Subcutaneous adipose tissue (tissue), 4 donors: ENCODE measurements around the gene IL10. TPM values are rescaled to one million over a fixed set of nuclear protein-coding genes. Genes with fewer than 3 reads are reported as not detected.

ENCODE experiments used
- total RNA-seq, 4 donors: library from RNA; depleted of rRNA; stranded (reverse); fragments of >200 nt; gene quantifications; one replicate each; pipeline ENCODE4 v1.1.0, GENCODE V29; 2016
- TF ChIP-seq, protein P1 (sequence below): fragments of 450-650 bp; IDR thresholded peaks from one replicate; pipeline ENCODE4 v1.5.1; 2016; ENCODE audit warnings: low read depth, mild to moderate bottlenecking, control low read depth, antibody characterized with exemption, moderate library complexity

IL10 gene
- total RNA-seq, 4 donors from 2014 or later, result 8.3 to 18.5 (median 12.1) TPM

DNA sequence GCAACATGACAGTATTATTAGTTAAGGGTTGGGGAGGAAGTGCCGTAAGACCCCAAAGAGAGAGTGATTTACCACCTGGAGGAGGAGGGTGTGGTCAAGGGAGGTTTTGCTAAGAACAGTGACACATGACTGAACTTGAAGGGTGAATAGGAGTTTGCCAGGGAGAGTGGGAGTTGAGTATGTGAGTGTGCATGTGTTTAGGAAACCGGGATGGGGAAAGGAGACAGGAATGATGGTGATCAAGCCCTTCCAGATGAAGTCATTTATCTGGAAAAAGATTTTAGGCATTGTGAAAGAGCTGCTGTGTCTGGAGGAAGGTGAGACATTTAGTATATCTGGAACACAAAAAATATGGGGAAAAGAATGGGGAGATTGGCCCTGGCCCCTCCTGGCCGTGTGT lies 28.1 kb upstream of the IL10 start:
- TF ChIP-seq, protein P1, sequence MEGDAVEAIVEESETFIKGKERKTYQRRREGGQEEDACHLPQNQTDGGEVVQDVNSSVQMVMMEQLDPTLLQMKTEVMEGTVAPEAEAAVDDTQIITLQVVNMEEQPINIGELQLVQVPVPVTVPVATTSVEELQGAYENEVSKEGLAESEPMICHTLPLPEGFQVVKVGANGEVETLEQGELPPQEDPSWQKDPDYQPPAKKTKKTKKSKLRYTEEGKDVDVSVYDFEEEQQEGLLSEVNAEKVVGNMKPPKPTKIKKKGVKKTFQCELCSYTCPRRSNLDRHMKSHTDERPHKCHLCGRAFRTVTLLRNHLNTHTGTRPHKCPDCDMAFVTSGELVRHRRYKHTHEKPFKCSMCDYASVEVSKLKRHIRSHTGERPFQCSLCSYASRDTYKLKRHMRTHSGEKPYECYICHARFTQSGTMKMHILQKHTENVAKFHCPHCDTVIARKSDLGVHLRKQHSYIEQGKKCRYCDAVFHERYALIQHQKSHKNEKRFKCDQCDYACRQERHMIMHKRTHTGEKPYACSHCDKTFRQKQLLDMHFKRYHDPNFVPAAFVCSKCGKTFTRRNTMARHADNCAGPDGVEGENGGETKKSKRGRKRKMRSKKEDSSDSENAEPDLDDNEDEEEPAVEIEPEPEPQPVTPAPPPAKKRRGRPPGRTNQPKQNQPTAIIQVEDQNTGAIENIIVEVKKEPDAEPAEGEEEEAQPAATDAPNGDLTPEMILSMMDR, result no peak

DNA sequence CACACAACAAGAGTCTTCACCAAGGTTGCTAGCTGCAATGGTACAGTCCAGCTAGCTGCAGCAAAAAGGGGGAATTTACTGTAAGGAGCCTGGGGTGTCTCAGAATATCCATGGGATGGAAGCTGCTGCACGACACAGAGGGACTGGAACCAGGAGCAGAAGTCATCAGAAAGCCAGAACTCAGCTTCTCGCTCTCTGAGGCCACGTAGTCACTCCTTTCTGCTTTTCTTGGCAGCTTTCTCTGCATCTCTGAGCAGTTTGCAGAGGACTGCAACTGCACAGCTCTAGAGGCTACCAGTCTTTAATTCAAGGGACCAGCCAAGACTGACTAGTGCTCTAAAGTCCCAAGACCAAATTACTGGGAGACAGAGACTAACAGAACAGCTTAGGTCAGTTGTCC lies 27.0 kb upstream of the IL10 start:
- TF ChIP-seq, protein P1, result no peak

DNA sequence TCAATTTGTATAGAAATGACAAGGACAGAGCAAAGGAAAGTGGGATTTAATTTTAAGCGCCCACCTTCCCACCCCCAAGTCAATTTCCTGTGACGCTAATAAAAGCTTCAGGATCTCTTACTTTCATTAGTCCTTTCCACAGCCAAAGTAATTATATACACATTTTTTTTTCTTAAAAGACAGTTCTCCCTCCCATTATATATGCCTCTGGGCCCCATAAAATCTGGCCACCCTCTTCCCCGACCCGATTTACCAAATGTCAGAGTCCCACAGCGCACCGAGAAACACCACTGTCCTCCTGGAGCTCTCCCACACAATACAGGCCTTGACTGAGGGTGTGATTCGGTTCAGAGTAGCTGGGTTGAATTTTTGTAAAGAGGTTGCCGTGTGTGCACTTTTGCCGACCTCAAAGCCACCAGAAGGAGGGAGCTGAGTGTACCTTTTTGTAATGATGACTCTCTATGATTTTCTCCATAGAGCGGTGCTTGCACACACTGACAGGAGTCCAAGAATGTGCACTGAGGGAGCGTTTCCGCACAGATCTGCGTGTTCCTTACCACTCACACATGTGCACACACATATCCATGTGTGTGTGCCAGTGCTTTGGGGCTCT lies 26.2 kb upstream of the IL10 start:
- TF ChIP-seq, protein P1, result no peak

DNA sequence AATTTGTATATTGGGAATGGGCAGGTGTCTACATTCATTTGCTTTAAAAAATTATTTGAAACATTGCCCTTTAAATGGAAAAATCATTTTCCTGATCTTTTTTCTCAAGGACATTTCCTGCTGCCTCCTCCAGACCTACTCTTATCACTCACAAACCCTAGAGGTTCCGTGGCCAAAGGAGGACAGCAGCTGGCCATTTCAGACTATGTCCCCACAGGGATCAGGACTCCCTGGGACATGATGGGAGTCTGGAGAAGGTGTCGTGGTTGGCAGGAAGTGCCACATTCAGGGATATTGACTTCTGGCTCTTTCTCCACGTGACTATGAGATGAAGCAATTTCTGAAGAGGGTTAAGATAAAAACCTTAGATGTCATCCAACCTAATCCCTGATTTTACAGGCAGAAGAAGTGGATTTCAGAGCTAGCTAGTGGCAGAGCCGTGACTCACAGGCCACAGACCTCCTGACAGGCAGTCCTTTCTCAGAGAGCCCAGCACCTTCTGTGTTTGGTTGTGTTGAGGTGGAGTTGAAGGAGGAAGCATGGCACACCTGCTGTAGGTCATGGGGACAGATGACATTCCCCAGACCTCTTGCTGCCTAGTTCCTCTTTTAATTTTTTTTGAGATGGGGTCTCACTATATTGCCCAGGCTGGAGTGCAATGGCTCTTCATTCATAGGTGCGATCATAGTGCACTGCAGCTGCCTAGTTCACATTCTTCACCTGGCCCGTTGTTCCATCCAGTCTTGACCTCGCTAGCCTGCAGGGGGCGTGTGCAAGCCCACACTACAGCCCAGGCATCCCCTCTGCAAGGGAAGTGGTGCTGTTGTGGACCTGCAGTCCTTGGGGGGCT lies 25.5 kb upstream of the IL10 start:
- TF ChIP-seq, protein P1, result no peak

DNA sequence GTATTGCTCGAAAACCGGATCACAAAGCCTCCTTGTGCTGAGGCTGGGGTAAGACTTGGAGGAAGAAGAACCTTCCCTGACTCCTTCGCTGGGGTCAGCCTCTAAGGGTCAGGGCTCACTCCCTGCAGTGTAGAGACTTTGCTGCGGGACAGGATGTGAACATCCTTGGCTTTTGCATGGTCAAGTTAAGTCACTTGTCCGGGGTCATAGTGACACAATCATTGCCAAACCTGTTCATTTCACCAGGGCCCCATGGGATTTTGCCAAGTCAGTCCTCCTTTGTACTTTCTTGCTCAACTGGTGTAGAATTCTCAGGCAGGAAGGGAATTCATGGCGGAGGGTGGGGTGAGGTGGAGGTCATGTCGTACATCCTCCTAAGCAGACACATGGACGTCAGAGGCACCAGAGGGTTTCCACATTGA lies 24.7 kb upstream of the IL10 start:
- TF ChIP-seq, protein P1, result no peak

DNA sequence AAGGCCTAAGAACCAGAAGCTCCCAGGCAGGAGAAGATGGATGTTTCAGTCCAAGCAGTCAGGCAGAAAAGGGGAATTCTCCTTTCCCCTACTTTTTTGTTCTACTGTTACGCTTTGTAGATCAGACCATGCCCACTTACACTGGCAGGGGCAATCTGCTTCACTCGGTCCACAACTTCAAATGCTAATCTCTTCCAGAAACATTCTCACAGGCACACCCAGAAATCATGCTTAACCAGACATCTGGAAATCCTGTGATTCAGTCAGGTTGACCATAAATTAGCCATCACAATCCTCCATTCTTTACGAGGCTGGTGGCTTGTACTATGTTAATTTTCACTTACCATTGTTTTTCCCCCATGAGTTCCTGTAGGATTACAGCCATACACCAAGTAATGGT lies 23.8 kb upstream of the IL10 start:
- TF ChIP-seq, protein P1, result no peak

DNA sequence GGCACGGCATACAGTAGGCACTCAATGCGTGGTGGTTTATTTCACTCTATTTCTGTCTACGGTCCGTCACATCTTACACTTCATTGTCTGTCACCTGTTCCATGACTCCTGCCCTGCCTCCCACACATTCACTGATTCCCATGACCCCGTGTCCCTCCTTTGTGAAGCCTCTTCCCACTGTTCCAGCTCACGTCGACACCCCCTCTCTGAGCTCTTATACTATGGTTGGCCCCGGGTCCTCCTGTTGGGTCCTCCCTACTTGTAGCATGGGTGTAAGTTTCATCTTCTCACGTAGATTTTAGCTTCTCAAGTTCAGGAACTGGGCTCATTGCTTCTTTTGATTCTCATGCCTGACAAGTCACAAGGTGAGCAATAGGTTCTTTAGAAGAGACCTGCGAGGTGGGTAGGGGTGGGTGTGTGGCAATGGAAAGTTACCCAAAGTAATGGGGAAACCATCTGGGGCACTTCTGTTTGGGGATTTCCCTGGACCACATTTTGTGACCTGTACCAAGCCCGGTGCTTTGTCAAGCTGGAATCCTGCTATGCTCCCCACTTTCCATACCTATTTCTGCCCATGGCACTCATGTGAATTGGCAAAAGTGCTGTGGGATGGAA lies 22.1 kb upstream of the IL10 start:
- TF ChIP-seq, protein P1, result no peak
